SK-N-MC (cell line): Measurements from ENCODE around the gene SPATA13.

Experiments used
- EZH2 ChIP-seq: fragments of 200-600 bp; sonication (generic); IDR thresholded peaks from one replicate; pipeline ENCODE4 v1.6.1; 2017; ENCODE audit warnings: antibody characterized with exemption
- FOXP2 ChIP-seq: optimal IDR thresholded peaks from 2 replicates; pipeline ENCODE3; 2011; ENCODE audit warnings: mild to moderate bottlenecking, moderate library complexity; ENCODE audit not compliant: insufficient read depth; ENCODE audit errors: extremely low read length, control extremely low read depth
- POLR2AphosphoS5 ChIP-seq: IDR thresholded peaks from 2 replicates; pipeline ENCODE4 v1.6.1; 2012; ENCODE audit warnings: mild to moderate bottlenecking, low read depth, low read length, borderline replicate concordance

- TF ChIP-seq EZH2 (no peak), POLR2AphosphoS5 (no peak), FOXP2 (no peak)
These were observed 44.8 kb upstream of the SPATA13 start for GRCh38 chr13:24115671-24116070.
